Psoas muscle (tissue), 8 donors: Measurements from ENCODE around the gene F3. TPM values are rescaled to one million over a fixed set of nuclear protein-coding genes. Genes with fewer than 3 reads are reported as not detected.

Experiments used
- ATAC-seq, 4 donors: fragments of 200-7000 bp; cut with Tn5 transposase; one replicate each; pipeline ENCODE4 v1.9.1; 2020; ENCODE audit warnings: moderate library complexity in 3 of 4, mild to moderate bottlenecking in 2 of 4
- DNase-seq, 2 donors: peaks; one replicate each; pipeline ENCODE4 v3.0.0-alpha.2; 2020
- H3K27ac ChIP-seq: fragments of 200-600 bp; one replicate; pipeline ENCODE4 v1.8.0; 2022
- H3K27me3 ChIP-seq, 3 donors: fragments of 200-600 bp in 1 of 3; one replicate each; pipeline versions ENCODE4 v1.6.1 to v1.8.0; 2013 to 2022; ENCODE audit warnings: low read length in 2 of 3, mild to moderate bottlenecking in 2 of 3, moderate library complexity in 1 of 3; ENCODE audit not compliant: insufficient read depth in 3 of 3
- H3K36me3 ChIP-seq, 2 donors: fragments of 200-600 bp in 1 of 2; one replicate each; pipeline versions ENCODE4 v1.6.1 to v1.8.0; 2013 to 2022; ENCODE audit warnings: low read depth in 1 of 2, mild to moderate bottlenecking in 1 of 2, moderate library complexity in 1 of 2; ENCODE audit not compliant: insufficient read depth in 1 of 2
- H3K4me1 ChIP-seq: fragments of 200-600 bp; one replicate; pipeline ENCODE4 v1.8.0; 2022
- H3K4me3 ChIP-seq: fragments of 200-600 bp; one replicate; pipeline ENCODE4 v1.8.0; 2022; ENCODE audit warnings: mild to moderate bottlenecking
- H3K9me3 ChIP-seq: fragments of 200-600 bp; one replicate; pipeline ENCODE4 v1.8.0; 2022
- WGBS, 3 donors: extraction: QIAGEN DNeasy Blood & Tissue Kit; methylation state at CpG; one replicate each; pipeline versions ENCODE4 v1.1.6 to v1.1.7; 2013; 5-methylcytosine and 5-hydroxymethylcytosine counted together
- intact Hi-C, 2 donors: fragments of 100-400 bp; cut with DNase I; formaldehyde crosslinking; loops; one replicate each; pipeline versions ENCODE4 v1.11.0 to v1.14.2; 2022
- polyA plus RNA-seq, 3 donors: library from polyadenylated mRNA; stranded (reverse); fragments of 200-250 nt; gene quantifications; one replicate each; pipeline ENCODE4 v1.2.3, GENCODE V29; 2013
- total RNA-seq, 4 donors: library from RNA; stranded (reverse); fragmentation: NEBNext Ultra II Directional in 2 of 4; extraction: Animal tissue kit (Norgen Biotek cat#: 25700) in 2 of 4; gene quantifications; one replicate each; pipeline versions ENCODE4 v1.2.1 to v1.2.4, GENCODE V29; 2021 to 2023
- TF ChIP-seq, protein P1 (sequence below): fragments of 200-600 bp; IDR thresholded peaks from one replicate; pipeline ENCODE4 v1.8.0; 2022; ENCODE audit warnings: antibody characterized with exemption
- donor health status: healthy with polysubstance abuse.
- donor health status: DM: no; HTN: no; CAD: no; lungs with moderate emphysema.
- donor health status: Bipolar disorder and iron deficiency.
- donor health status: healthy.
- donor health status: DM: yes; HTN: yes; CAD: no.
- donor health status: DM: no; HTN: no; CAD: no.
- donor health status: DM: no; HTN: no; CAD: no.
- donor health status: DM: yes; HTN: yes; CAD: no.

The F3 gene
- total and polyA plus RNA-seq, 7 donors: 1.5 to 5.8 (median 3.8) TPM

DNA sequence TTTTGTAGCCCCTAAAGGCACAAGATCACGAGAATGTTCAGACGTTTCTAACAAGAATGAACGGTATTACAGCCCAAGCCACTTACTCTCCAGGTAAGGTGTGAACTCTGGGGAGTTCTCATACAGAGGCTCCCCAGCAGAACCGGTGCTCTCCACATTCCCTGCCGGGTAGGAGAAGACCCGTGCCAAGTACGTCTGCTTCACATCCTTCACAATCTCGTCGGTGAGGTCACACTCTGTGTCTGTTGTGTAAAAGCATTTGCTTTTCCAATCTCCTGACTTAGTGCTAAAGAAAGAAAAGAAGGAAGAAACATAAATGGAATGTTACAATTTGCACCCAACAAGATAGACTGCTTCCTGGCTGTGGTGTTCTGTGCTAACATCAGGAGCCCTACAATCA is 5.7 kb downstream of the F3 start:
- Histone ChIP-seq H3K4me1 (no peaks in the 10 kb centered on the region), H3K36me3 (peaks cover 0 to 5% of the 10 kb centered on the region in 2 donors), H3K27me3 (peaks cover 0 to 25% (median 3%) of the 10 kb centered on the region in 3 donors), H3K9me3 (no peaks in the 10 kb centered on the region), H3K27ac (no peak overlapping the region), H3K4me3 (no peak overlapping the region)
- intact Hi-C loops: no loop called here
- TF ChIP-seq, protein P1, sequence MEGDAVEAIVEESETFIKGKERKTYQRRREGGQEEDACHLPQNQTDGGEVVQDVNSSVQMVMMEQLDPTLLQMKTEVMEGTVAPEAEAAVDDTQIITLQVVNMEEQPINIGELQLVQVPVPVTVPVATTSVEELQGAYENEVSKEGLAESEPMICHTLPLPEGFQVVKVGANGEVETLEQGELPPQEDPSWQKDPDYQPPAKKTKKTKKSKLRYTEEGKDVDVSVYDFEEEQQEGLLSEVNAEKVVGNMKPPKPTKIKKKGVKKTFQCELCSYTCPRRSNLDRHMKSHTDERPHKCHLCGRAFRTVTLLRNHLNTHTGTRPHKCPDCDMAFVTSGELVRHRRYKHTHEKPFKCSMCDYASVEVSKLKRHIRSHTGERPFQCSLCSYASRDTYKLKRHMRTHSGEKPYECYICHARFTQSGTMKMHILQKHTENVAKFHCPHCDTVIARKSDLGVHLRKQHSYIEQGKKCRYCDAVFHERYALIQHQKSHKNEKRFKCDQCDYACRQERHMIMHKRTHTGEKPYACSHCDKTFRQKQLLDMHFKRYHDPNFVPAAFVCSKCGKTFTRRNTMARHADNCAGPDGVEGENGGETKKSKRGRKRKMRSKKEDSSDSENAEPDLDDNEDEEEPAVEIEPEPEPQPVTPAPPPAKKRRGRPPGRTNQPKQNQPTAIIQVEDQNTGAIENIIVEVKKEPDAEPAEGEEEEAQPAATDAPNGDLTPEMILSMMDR: no peak
- WGBS, 3 donors: 70 to 86% (median 77%) methylated on average over 9 of the region's 9 CpGs
- DNase-seq (no peak), ATAC-seq (no peak)

DNA sequence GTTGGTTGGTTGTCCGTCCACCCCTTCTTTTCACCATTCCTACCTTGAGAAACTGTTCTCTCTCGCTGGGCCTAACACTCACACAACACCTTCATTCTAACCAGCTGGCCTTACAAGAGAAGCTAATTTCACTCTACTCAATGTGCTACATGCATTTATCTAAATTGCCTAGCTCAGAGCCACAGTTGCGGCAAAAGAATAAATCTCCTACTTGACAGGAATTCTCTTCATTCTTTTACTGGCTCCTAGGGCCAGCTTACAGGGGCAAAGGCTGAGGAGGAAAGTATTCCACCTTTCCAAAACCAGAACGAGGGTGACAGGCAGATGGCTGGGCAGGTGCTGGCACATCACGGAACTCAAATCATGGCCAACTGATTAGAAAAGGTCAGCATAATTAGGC is 6.5 kb downstream of the F3 start:
- peaks cover 0 to 5% of the 10 kb centered on the region in 2 donors for H3K36me3 ChIP-seq
- no peaks in the 10 kb centered on the region for H3K9me3 ChIP-seq
- H3K27ac ChIP-seq: no peak overlapping the region
- peaks cover 0 to 18% (median 2%) of the 10 kb centered on the region in 3 donors for H3K27me3 ChIP-seq
- ATAC-seq: no peak
- no peak for DNase-seq
- H3K4me3 ChIP-seq: no peak overlapping the region
- WGBS, 3 donors: 91 to 97% (median 92%) methylated on average over 5 of the region's 5 CpGs
- no peaks in the 10 kb centered on the region for H3K4me1 ChIP-seq
- intact Hi-C loops: no loop called here
- TF ChIP-seq, protein P1: no peak

DNA sequence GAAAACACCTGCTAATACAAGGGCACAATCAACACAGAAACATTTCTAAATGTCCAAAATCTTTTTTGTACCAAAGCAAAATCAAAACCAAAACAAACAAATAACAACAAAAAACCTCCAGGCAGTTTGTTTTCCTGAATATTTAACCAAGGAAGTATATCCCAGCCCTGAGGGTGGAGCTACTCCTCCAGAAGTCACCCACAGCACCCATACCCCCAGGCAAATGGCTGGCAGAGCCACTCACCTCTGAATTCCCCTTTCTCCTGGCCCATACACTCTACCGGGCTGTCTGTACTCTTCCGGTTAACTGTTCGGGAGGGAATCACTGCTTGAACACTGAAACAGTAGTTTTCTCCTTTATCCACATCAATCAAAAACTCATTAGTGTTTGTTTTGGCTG is 9.5 kb downstream of the F3 start:
- ATAC-seq (no peak), DNase-seq (no peak)
- no peaks in the 10 kb centered on the region for H3K4me1 ChIP-seq
- intact Hi-C loops: loop anchor here in 1 of 2 donors (5.0 kb wide), 1 partner anchor 270 kb away; no protein-coding TSS in a partner anchor
- H3K9me3 ChIP-seq: no peaks in the 10 kb centered on the region
- peaks cover 0 to 2% (median under 1%) of the 10 kb centered on the region in 3 donors for H3K27me3 ChIP-seq
- no peak overlapping the region for H3K4me3 ChIP-seq
- no peak overlapping the region for H3K27ac ChIP-seq
- peaks cover 0 to 5% of the 10 kb centered on the region in 2 donors for H3K36me3 ChIP-seq
- 59 to 69% (median 61%) methylated on average over 3 of the region's 3 CpGs for WGBS, 3 donors
- TF ChIP-seq, protein P1: no peak

DNA sequence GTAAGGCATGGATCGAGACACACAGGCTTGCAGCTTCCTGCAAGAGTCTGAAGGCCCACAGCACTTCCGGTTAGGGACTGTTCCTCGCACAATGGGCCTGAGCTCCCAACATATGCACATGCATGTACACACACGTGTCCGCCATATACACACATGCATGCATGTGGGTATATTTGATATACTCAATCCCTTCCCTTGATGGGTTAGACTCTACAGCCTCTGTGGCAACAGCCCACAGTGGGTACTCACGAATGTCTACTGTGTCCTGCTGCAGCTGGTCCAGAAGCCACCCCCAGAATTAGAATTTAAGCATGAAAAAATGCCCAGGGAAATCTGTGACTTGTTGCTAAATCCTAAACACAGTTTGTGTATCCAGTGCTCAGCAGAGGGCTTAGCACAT is 9.9 kb downstream of the F3 start:
- no peaks in the 10 kb centered on the region for H3K4me1 ChIP-seq
- WGBS, 3 donors: 83 to 85% (median 84%) methylated on average over 6 of the region's 6 CpGs
- H3K4me3 ChIP-seq: no peak overlapping the region
- no peak overlapping the region for H3K27ac ChIP-seq
- H3K9me3 ChIP-seq: no peaks in the 10 kb centered on the region
- intact Hi-C loops: loop anchor here in 1 of 2 donors (5.0 kb wide), 1 partner anchor 271 kb away; no protein-coding TSS in a partner anchor
- TF ChIP-seq, protein P1: no peak
- DNase-seq (no peak), ATAC-seq (no peak)
- peaks cover 0 to 2% (median 0%) of the 10 kb centered on the region in 3 donors for H3K27me3 ChIP-seq
- peaks cover 0 to 5% of the 10 kb centered on the region in 2 donors for H3K36me3 ChIP-seq

DNA sequence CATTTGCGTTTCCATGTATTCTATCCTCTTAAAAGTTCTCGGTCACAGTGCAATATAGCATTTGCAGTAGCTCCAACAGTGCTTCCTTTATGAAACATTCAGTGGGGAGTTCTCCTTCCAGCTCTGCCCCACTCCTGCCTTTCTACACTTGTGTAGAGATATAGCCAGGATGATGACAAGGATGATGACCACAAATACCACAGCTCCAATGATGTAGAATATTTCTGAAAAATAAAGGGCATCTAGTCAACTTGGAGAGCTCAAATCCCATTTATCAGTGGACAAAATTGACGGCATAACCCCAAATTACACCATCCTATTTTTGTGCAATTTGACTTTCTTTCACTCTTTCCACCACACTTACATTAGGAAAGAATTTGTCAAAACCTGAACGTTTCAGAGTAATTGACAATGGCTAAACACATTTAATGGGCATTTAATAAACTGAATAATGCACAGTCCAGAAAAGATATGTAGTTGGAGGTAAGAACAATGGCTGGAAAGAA is 11.1 kb downstream of the F3 start:
- no peak overlapping the region for H3K27ac ChIP-seq
- intact Hi-C loops: loop anchor here in 1 of 2 donors (5.0 kb wide), 1 partner anchor 272 kb away; no protein-coding TSS in a partner anchor

More for the DNA sequence above, 11.1 kb downstream of the F3 start:
- no peak overlapping the region for H3K4me3 ChIP-seq
- WGBS, 3 donors: 81 to 90% (median 81%) methylated on average over 4 of the region's 4 CpGs
- ATAC-seq (no peak), DNase-seq (no peak)
- TF ChIP-seq, protein P1: no peak
- H3K9me3 ChIP-seq: no peaks in the 10 kb centered on the region
- no peaks in the 10 kb centered on the region for H3K4me1 ChIP-seq
- no peaks in the 10 kb centered on the region for H3K27me3 ChIP-seq
- peaks cover 0 to 5% of the 10 kb centered on the region in 2 donors for H3K36me3 ChIP-seq
